Measurements from ENCODE around the gene DNAJB6.

GRCh38 chr7:157466867-157467261 lies 130.1 kb downstream of the DNAJB6 start:
- no peak for TF ChIP-seq GLIS3 (CRISPR knock-in tag; IDR thresholded peaks at IDR 0.05)
- TF ChIP-seq ZNF565 (CRISPR knock-in tag; conservative IDR thresholded peaks at IDR 0.05; ENCODE audit: low read depth) = no peak
- no peak for TF ChIP-seq ISL1 (CRISPR knock-in tag; IDR thresholded peaks at IDR 0.05)
- TF ChIP-seq ZFP3 (CRISPR knock-in tag; IDR thresholded peaks at IDR 0.05) = no peak

Measured in SK-N-SH treated with all-trans-retinoic acid at 6 μM for 48 hours (cell line).